ENCODE measurements around the gene AUTS2.

Gene AUTS2

DNA sequence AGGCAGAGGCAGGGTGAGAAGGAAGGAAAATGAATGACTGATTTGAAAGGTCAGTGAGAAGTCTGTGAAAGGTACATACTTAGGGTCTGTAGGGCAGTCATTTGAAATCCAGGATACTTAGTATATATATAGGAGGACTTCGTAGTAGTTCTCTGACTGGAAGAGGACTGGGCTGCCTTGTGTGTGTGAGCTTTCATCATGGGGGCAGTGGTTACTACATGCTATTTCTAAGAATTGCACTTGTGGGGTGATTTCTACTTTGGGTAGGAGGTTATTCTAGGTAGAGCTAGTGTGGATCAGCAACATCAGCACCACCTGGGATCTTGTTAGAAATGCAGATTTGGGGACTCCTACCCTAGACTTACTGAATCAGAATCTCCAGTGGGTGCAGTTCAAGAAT, 104.1 kb downstream of the AUTS2 start:
- Histone ChIP-seq H3K27ac (ENCODE audit: low read depth, low read length) (no peak overlapping the region), H3K4me3 (ENCODE audit: low read length) (no peak overlapping the region), H3K4me1 (ENCODE audit: control insufficient read depth, insufficient read depth, low read length) (peaks cover 12% of the 10 kb centered on the region), H3K36me3 (ENCODE audit: control insufficient read depth, insufficient read depth, low read length) (no peaks in the 10 kb centered on the region), H3K27me3 (ENCODE audit: control insufficient read depth, insufficient read depth, low read length) (no peaks in the 10 kb centered on the region), H3K9ac (ENCODE audit: low read length) (no peak overlapping the region)

DNA sequence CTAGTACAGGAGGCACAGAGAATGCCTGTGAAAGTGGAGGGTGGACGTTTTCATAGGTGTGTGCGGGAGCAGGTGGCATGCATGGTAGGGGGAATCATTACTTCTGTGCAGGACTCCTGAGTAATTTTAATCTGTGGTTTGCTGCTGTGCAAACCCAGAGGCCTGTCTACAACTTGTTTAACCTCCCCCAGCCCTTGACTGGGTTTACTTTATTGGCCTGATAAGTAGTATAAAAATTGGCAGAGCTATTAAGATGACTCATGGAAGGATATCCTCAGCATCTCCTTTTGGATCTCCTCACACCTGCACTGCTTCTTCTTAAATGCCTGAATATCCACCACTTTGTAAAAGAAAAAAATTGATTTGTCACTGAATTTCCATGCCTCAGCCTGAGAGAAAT, 104.8 kb downstream of the AUTS2 start:
- Histone ChIP-seq H3K27me3 (ENCODE audit: control insufficient read depth, insufficient read depth, low read length) (no peaks in the 10 kb centered on the region), H3K4me1 (ENCODE audit: control insufficient read depth, insufficient read depth, low read length) (peaks cover 12% of the 10 kb centered on the region), H3K4me3 (ENCODE audit: low read length) (no peak overlapping the region), H3K36me3 (ENCODE audit: control insufficient read depth, insufficient read depth, low read length) (no peaks in the 10 kb centered on the region), H3K9ac (ENCODE audit: low read length) (no peak overlapping the region), H3K27ac (ENCODE audit: low read depth, low read length) (no peak overlapping the region)

DNA sequence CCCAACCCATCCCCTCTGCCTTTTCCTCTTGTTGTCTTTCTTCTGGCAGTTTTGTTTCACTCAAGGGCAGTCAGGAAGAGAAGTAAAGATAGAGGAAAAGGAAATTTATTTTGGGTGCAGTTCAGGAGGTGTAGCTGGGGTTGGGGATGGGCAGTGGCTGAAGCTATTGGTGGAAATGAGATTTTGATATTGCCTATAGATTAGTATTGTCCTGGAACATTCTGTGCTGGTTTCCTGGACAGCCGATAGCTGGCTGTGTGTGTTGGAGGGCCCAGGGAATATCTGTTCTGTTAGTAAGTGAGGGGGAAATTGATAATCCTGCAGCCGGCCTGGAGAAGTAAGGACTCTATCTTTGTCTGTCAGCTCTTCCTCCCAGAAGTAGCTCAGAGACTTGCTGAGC, 107.8 kb downstream of the AUTS2 start:
- Histone ChIP-seq H3K27ac (ENCODE audit: low read depth, low read length) (no peak overlapping the region), H3K27me3 (ENCODE audit: control insufficient read depth, insufficient read depth, low read length) (no peaks in the 10 kb centered on the region), H3K36me3 (ENCODE audit: control insufficient read depth, insufficient read depth, low read length) (no peaks in the 10 kb centered on the region), H3K4me3 (ENCODE audit: low read length) (no peak overlapping the region), H3K4me1 (ENCODE audit: control insufficient read depth, insufficient read depth, low read length) (peaks cover 12% of the 10 kb centered on the region), H3K9ac (ENCODE audit: low read length) (no peak overlapping the region)

DNA sequence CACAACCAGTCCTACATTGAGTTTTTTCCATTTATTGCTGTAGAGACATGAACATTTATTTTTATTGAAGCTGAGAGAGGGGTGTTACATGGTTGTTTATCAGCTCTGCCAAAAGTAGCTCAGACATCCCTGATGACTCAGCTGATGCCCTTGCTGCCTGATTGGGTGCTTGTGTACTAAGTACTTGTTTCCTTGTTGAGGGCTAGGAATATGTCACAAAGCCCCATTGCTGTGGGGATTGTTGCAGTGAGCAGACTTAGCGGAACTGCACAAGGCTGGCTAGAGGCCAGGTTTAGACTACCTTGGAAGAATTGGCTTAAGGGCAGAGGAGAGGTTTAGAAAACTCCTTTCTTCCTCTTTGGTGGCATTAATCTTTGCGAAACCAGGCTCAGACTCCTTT, 110.6 kb downstream of the AUTS2 start:
- Histone ChIP-seq H3K36me3 (ENCODE audit: control insufficient read depth, insufficient read depth, low read length) (no peaks in the 10 kb centered on the region), H3K27ac (ENCODE audit: low read depth, low read length) (no peak overlapping the region), H3K4me3 (ENCODE audit: low read length) (no peak overlapping the region), H3K27me3 (ENCODE audit: control insufficient read depth, insufficient read depth, low read length) (no peaks in the 10 kb centered on the region), H3K9ac (ENCODE audit: low read length) (no peak overlapping the region), H3K4me1 (ENCODE audit: control insufficient read depth, insufficient read depth, low read length) (no peaks in the 10 kb centered on the region)

DNA sequence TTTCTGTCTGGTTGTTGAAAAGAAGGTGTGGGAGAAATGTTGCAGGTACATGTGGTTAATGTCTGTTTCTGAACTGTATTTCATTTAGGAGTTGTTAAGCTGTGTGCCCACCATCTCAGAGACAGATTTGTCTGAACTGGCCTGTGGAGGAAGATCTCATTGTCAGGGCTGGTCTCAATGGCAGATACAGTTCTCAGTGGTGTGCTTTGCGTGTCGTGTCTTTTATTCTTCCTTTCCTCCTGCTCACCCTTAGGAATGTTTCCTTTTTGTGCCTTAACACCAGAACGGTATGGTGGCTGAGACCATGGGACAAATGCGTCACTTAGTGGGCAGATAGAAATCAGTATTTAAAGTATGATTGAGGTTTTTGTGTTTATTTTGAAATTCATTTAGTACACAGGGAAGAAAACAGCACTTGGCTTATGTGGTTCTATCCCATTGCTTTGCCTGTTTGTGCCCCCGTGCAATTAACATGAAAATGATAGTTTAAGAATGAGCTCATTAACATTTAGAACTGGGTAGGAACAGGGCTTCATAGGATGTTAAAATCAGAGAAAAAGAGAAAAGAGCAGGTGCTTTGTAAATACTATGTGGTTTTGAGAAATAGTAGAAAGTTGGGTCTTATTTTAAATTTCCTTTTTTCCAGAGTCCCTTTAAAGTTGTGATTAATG, 112.6 kb downstream of the AUTS2 start:
- Histone ChIP-seq H3K4me1 (ENCODE audit: control insufficient read depth, insufficient read depth, low read length) (no peaks in the 10 kb centered on the region), H3K4me3 (ENCODE audit: low read length) (no peak overlapping the region), H3K36me3 (ENCODE audit: control insufficient read depth, insufficient read depth, low read length) (no peaks in the 10 kb centered on the region), H3K9ac (ENCODE audit: low read length) (no peak overlapping the region), H3K27ac (ENCODE audit: low read depth, low read length) (no peak overlapping the region), H3K27me3 (ENCODE audit: control insufficient read depth, insufficient read depth, low read length) (no peaks in the 10 kb centered on the region)

DNA sequence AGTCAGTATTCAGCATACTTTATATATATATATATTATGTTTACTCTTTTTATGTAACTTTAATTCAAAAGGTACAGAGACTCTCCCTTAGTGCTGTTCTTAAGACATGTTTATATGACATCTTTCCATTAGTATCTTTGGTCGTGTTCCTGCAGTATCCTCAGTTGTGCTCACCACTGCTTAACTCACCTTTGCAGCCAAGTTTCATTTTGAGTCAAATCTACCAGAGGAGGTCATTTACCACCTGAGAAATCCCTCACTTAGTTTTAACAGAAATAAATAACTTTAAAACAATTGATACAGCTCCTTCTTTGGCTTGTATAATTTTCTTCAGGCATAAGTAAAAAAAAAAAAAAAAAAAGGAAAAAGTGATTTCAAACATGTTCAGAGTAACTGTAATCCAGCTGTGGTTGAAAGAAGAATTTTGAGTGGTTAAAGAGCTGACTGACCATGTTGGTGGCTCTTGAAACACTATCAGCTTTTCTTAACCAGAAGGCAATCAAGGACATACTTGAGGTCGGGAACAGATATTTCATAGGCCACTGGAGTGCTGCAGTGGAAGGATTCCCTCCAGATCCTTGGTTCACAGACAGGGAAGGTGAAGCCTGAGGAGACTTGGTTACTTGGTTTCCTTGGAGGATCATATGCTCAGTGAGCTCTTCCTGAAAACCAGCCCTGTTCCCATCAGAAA, 116.8 kb downstream of the AUTS2 start:
- no peak overlapping the region for H3K27ac ChIP-seq (ENCODE audit: low read depth, low read length)
- no peak overlapping the region for H3K9ac ChIP-seq (ENCODE audit: low read length)
- no peak overlapping the region for H3K4me3 ChIP-seq (ENCODE audit: low read length)
- no peaks in the 10 kb centered on the region for H3K36me3 ChIP-seq (ENCODE audit: control insufficient read depth, insufficient read depth, low read length)
- no peaks in the 10 kb centered on the region for H3K27me3 ChIP-seq (ENCODE audit: control insufficient read depth, insufficient read depth, low read length)
- H3K4me1 ChIP-seq (ENCODE audit: control insufficient read depth, insufficient read depth, low read length): no peaks in the 10 kb centered on the region

DNA sequence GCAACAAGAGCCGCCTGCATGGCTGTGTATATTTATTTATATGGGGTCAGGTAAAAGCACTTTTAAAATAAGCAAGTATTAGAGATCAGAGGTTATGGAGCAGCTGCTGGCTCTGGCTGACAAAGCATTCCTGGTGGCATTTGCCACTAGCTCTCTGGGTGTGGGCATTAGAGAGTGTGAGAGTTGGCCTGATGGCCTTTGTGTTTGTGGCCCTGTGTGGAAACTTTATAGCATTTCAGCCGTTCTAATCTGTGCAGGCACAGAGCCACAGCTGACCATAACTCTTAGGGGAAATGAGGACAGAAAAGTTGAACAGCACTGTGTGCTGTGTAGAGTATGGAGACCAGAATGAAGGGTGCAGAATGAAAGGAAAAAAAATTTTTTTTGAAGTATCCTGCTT, 118.9 kb downstream of the AUTS2 start:
- H3K4me3 ChIP-seq (ENCODE audit: low read length): no peak overlapping the region

DNA sequence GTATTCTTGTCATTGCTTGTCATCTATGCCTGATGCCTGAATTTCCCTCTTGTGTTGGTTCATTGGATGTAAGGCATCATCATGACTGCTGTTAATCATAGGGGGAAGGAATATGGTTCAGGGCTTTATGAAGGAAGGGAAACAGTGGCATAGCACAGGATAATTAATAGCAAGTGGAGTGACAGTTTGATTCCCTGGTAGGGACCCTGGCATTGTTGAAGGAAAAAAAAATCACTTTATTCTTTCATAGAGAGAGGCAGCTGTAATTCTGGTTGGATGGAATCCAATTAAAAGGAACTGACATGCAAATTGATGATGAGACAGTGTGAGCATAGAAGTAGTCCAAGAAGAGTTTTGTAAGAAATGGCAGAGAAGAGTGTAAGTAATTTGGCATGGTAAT, 121.4 kb downstream of the AUTS2 start:
- no peak overlapping the region for H3K9ac ChIP-seq (ENCODE audit: low read length)
- no peaks in the 10 kb centered on the region for H3K36me3 ChIP-seq (ENCODE audit: control insufficient read depth, insufficient read depth, low read length)
- H3K27ac ChIP-seq (ENCODE audit: low read depth, low read length): no peak overlapping the region
- no peaks in the 10 kb centered on the region for H3K27me3 ChIP-seq (ENCODE audit: control insufficient read depth, insufficient read depth, low read length)
- H3K4me3 ChIP-seq (ENCODE audit: low read length): no peak overlapping the region
- no peaks in the 10 kb centered on the region for H3K4me1 ChIP-seq (ENCODE audit: control insufficient read depth, insufficient read depth, low read length)

More for the DNA sequence above, 118.9 kb downstream of the AUTS2 start:
- no peaks in the 10 kb centered on the region for H3K27me3 ChIP-seq (ENCODE audit: control insufficient read depth, insufficient read depth, low read length)
- H3K27ac ChIP-seq (ENCODE audit: low read depth, low read length): no peak overlapping the region
- no peaks in the 10 kb centered on the region for H3K4me1 ChIP-seq (ENCODE audit: control insufficient read depth, insufficient read depth, low read length)
- no peak overlapping the region for H3K9ac ChIP-seq (ENCODE audit: low read length)
- H3K36me3 ChIP-seq (ENCODE audit: control insufficient read depth, insufficient read depth, low read length): no peaks in the 10 kb centered on the region

DNA sequence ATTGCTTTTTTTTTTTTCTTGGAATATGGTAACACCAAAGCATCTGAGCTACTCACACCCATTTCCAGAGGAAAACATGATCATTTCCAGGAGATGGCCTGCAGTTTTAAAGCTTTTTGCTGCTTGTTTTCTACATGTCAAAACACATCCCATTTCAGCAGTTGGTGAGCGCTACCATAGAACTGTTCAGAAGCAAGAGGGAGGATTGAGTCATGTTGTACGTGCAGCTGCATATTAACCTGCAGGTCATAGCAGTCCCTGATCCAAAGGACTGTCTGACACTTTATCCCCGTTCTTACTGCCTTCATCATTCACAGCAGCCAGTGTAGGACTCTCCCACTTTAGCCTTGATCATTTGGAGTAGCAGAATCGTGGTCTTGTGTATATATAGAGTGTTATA, 124.6 kb downstream of the AUTS2 start:
- Histone ChIP-seq H3K4me3 (ENCODE audit: low read length) (no peak overlapping the region), H3K4me1 (ENCODE audit: control insufficient read depth, insufficient read depth, low read length) (no peaks in the 10 kb centered on the region), H3K27me3 (ENCODE audit: control insufficient read depth, insufficient read depth, low read length) (no peaks in the 10 kb centered on the region), H3K27ac (ENCODE audit: low read depth, low read length) (no peak overlapping the region), H3K36me3 (ENCODE audit: control insufficient read depth, insufficient read depth, low read length) (no peaks in the 10 kb centered on the region), H3K9ac (ENCODE audit: low read length) (no peak overlapping the region)

DNA sequence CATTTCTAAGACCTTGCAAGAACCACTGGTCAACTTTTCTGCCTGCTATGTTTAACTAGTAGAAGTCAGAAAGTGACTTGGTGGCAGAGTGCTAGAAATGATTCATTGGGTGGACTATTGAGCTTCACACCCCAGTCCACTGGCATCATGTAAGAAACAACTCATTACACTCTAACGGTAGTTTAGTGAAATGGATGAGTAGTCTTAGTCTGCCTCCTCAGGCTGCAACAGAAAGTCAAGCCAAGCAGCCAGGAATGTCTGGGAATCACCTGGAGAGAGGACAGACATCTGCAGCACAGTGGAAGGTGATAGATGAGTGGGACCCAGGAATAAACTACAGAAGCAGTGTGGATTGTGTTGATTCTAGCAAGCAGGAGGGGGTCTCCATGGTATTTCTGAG, 125.4 kb downstream of the AUTS2 start:
- H3K36me3 ChIP-seq (ENCODE audit: control insufficient read depth, insufficient read depth, low read length): no peaks in the 10 kb centered on the region

DNA sequence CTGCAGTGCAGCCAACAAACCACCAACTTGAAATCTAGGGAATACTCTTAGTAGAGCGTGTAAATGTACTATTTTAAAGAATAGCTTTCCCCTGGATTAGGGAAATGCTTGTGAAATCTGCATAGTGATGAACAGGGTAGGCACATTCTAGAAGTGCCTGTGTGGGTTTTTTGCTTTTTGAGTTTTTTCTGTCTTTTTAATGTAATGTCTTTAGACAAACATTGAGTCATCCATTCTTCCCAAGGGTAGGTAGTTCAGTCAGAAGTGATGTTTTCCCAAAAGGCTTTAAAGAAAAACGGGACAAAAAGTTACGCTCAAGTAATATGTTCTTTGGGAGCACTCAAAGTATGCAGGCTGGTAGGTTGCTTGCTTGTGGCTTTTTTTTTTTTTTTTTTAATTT, 130.0 kb downstream of the AUTS2 start:
- H3K36me3 ChIP-seq (ENCODE audit: control insufficient read depth, insufficient read depth, low read length): no peaks in the 10 kb centered on the region
- H3K27ac ChIP-seq (ENCODE audit: low read depth, low read length): no peak overlapping the region
- no peak overlapping the region for H3K4me3 ChIP-seq (ENCODE audit: low read length)
- H3K4me1 ChIP-seq (ENCODE audit: control insufficient read depth, insufficient read depth, low read length): no peaks in the 10 kb centered on the region
- no peaks in the 10 kb centered on the region for H3K27me3 ChIP-seq (ENCODE audit: control insufficient read depth, insufficient read depth, low read length)
- H3K9ac ChIP-seq (ENCODE audit: low read length): no peak overlapping the region

More for the DNA sequence above, 125.4 kb downstream of the AUTS2 start:
- Histone ChIP-seq H3K4me3 (ENCODE audit: low read length) (no peak overlapping the region), H3K27me3 (ENCODE audit: control insufficient read depth, insufficient read depth, low read length) (no peaks in the 10 kb centered on the region), H3K27ac (ENCODE audit: low read depth, low read length) (no peak overlapping the region), H3K9ac (ENCODE audit: low read length) (no peak overlapping the region), H3K4me1 (ENCODE audit: control insufficient read depth, insufficient read depth, low read length) (no peaks in the 10 kb centered on the region)

DNA sequence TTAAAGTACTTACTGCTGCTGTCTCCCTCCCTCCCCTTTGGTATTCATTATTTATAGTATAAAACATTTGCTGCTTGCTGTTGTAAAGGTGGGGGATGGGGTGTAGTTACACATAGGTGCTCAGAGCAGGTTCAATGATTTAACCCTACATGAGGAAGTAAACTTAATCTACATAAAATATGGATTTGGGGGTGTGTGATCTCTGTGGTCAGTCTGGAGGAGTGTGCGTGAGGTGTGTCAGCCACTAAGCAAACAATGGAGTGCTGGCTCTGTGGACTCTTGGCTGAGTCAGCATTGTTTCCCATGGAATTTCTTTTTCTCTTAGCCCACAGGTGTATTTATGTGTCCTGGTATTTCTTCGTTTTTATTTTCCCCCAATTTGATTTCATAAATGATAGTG, 133.9 kb downstream of the AUTS2 start:
- Histone ChIP-seq H3K4me1 (ENCODE audit: control insufficient read depth, insufficient read depth, low read length) (no peaks in the 10 kb centered on the region), H3K36me3 (ENCODE audit: control insufficient read depth, insufficient read depth, low read length) (no peaks in the 10 kb centered on the region), H3K4me3 (ENCODE audit: low read length) (no peak overlapping the region), H3K9ac (ENCODE audit: low read length) (no peak overlapping the region), H3K27ac (ENCODE audit: low read depth, low read length) (no peak overlapping the region), H3K27me3 (ENCODE audit: control insufficient read depth, insufficient read depth, low read length) (no peaks in the 10 kb centered on the region)

DNA sequence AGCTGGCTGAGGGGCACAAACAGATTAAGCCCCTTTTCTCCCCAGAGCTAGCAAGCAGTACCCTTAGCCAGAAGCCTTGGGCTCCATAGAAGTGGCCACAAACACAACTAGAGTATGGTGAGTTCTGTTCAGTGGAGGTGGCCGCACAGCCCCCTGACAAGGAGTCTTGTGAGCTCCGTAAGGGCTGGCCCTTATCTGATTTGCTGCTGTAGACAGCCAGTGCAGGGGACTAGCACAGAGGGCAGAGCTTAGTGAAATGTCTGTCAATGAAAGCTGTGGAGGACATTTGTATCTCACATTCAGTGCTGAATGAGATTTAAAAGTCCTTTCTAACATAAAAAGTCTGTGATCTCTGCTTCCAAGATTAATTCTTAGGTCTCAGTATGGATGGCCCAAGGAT, 137.3 kb downstream of the AUTS2 start:
- Histone ChIP-seq H3K27me3 (ENCODE audit: control insufficient read depth, insufficient read depth, low read length) (no peaks in the 10 kb centered on the region), H3K4me3 (ENCODE audit: low read length) (no peak overlapping the region), H3K36me3 (ENCODE audit: control insufficient read depth, insufficient read depth, low read length) (no peaks in the 10 kb centered on the region), H3K27ac (ENCODE audit: low read depth, low read length) (no peak overlapping the region), H3K4me1 (ENCODE audit: control insufficient read depth, insufficient read depth, low read length) (peaks cover 14% of the 10 kb centered on the region), H3K9ac (ENCODE audit: low read length) (no peak overlapping the region)

Data from rectal smooth muscle tissue (tissue), 1 donor.